A549 (cell line): ENCODE measurements around the gene FHL2. TPM values are rescaled to one million over a fixed set of nuclear protein-coding genes. Genes with fewer than 3 reads are reported as not detected.

Experiments used
- ATAC-seq, 2 experiments: fragments of 200-7000 bp in 1 of 2; fragments of >200 bp in 1 of 2; cut with Nextera tagmentation in 1 of 2; cut with Tn5 transposase in 1 of 2; 3 replicates each; pipeline versions ENCODE4 v1.8.0 to v1.9.1; 2018 to 2020; ENCODE audit warnings: mild to moderate bottlenecking in 1 of 2, moderate library complexity in 1 of 2
- CTCF ChIA-PET: fragments of 300-600 bp; sonication (Branson Sonifier 250); formaldehyde crosslinking; extraction: SDS; loops from one replicate; lab custom pipeline; 2021; ENCODE audit warnings: antibody characterized with exemption, inconsistent platforms; lab: Yijun Ruan, JAX
- POLR2A ChIA-PET: fragments of 350-600 bp; formaldehyde crosslinking; extraction: SDS; loops from one replicate; lab custom pipeline; 2021; ENCODE audit warnings: antibody characterized with exemption, inconsistent platforms; lab: Yijun Ruan, JAX
- DNase-seq, 2 experiments: peaks; one replicate each; pipeline versions ENCODE4 v3.0.0 to v3.0.0-alpha.2; 2011 to 2016; ENCODE audit warnings: low read depth in 1 of 2, low spot score in 1 of 2
- FAIRE-seq: peaks from 2 replicates; lab custom pipeline; 2011; peaks lifted over from hg19 to GRCh38; lab: Jason Lieb, UNC
- H3K27ac ChIP-seq, 2 experiments: fragments of >200 bp; sonication (Bioruptor Twin); formaldehyde crosslinking; 3 replicates each; pipeline ENCODE4 v1.5.1; 2016 to 2017
- H3K4me1 ChIP-seq: fragments of >200 bp; sonication (Bioruptor Twin); formaldehyde crosslinking; 3 replicates; pipeline ENCODE4 v1.6.1; 2016
- H3K4me2 ChIP-seq: fragments of >200 bp; sonication (Bioruptor Twin); formaldehyde crosslinking; 3 replicates; pipeline ENCODE4 v1.6.1; 2016
- H3K4me3 ChIP-seq: fragments of >200 bp; sonication (Bioruptor Twin); formaldehyde crosslinking; 3 replicates; pipeline ENCODE4 v1.5.1; 2016
- H3K9me3 ChIP-seq: fragments of >200 bp; sonication (Bioruptor Twin); formaldehyde crosslinking; 3 replicates; pipeline ENCODE4 v1.6.1; 2016
- BHLHE40 ChIP-seq: IDR thresholded peaks from 2 replicates; pipeline ENCODE4 v1.6.1; 2012; ENCODE audit warnings: low read depth, low read length, inconsistent platforms
- CBX8 ChIP-seq: fragments of 200-600 bp; sonication (generic); IDR thresholded peaks from 2 replicates; pipeline ENCODE4 v1.6.1; 2016
- CEBPB ChIP-seq, 2 experiments: fragments of >200 bp in 1 of 2; sonication (Bioruptor Twin) in 1 of 2; formaldehyde crosslinking in 1 of 2; IDR thresholded peaks; 2 replicates each; pipeline ENCODE4 v1.6.1; 2012 to 2016
- CHD4 ChIP-seq: fragments of 200-600 bp; sonication (generic); IDR thresholded peaks from 2 replicates; pipeline ENCODE4 v1.6.1; 2016; ENCODE audit warnings: antibody characterized with exemption, mild to moderate bottlenecking, borderline replicate concordance
- EP300 ChIP-seq, 2 experiments: fragments of >200 bp; sonication (Bioruptor Twin); formaldehyde crosslinking; IDR thresholded peaks; 2 replicates in 1 of 2; 3 replicates in 1 of 2; pipeline ENCODE4 v1.6.1; 2016 to 2017
- ESRRA ChIP-seq: fragments of 150-350 bp; IDR thresholded peaks from 2 replicates; pipeline ENCODE4 v1.6.1; 2014; ENCODE audit warnings: mild to moderate bottlenecking, low read length, borderline replicate concordance
- FOSL2 ChIP-seq, 2 experiments: fragments of 450-650 bp in 1 of 2; fragments of >200 bp in 1 of 2; sonication (Bioruptor Twin) in 1 of 2; formaldehyde crosslinking; IDR thresholded peaks; 2 replicates each; pipeline versions ENCODE4 v1.5.0 to v1.6.1; 2016 to 2020; ENCODE audit warnings: mild to moderate bottlenecking in 1 of 2, moderate library complexity in 1 of 2
- FOXS1 ChIP-seq: fragments of 250-450 bp; sonication (Bioruptor Pico); IDR thresholded peaks from 2 replicates; pipeline ENCODE4 v1.5.0; 2020; ENCODE audit warnings: mild to moderate bottlenecking, moderate library complexity
- GATA3 ChIP-seq: IDR thresholded peaks from 2 replicates; pipeline ENCODE4 v1.6.1; 2012; ENCODE audit warnings: borderline replicate concordance
- HOXA7 ChIP-seq: fragments of 250-450 bp; sonication (Bioruptor Pico); IDR thresholded peaks from 2 replicates; pipeline ENCODE4 v1.5.0; 2020; ENCODE audit warnings: mild to moderate bottlenecking, moderate library complexity
- HOXB13 ChIP-seq: fragments of 250-450 bp; sonication (Bioruptor Pico); IDR thresholded peaks from 2 replicates; pipeline ENCODE4 v1.5.0; 2020; ENCODE audit warnings: low read depth, mild to moderate bottlenecking, moderate library complexity
- HOXB5 ChIP-seq: fragments of 250-450 bp; sonication (Bioruptor Pico); IDR thresholded peaks from 2 replicates; pipeline ENCODE4 v1.5.0; 2020; ENCODE audit warnings: mild to moderate bottlenecking, moderate library complexity
- MAZ ChIP-seq: fragments of 150-350 bp; IDR thresholded peaks from 2 replicates; pipeline ENCODE4 v1.6.1; 2014; ENCODE audit warnings: antibody characterized with exemption, low read depth, low read length, borderline replicate concordance
- MYC ChIP-seq: IDR thresholded peaks from 2 replicates; pipeline ENCODE4 v1.6.1; 2012; ENCODE audit warnings: mild to moderate bottlenecking, inconsistent platforms, low read length, improper control_type of control experiment, borderline replicate concordance
- NPAS2 ChIP-seq: fragments of 250-450 bp; sonication (Bioruptor Pico); IDR thresholded peaks from 2 replicates; pipeline ENCODE4 v1.8.0; 2022; ENCODE audit warnings: mild to moderate bottlenecking, moderate library complexity, borderline replicate concordance
- NR3C1 ChIP-seq: fragments of >200 bp; sonication (Bioruptor Twin); formaldehyde crosslinking; IDR thresholded peaks from 3 replicates; pipeline ENCODE4 v1.6.1; 2017
- PHF8 ChIP-seq: fragments of 200-600 bp; sonication (generic); IDR thresholded peaks from 2 replicates; pipeline ENCODE4 v1.6.1; 2016; ENCODE audit warnings: low read depth, mild to moderate bottlenecking, antibody characterized with exemption, moderate library complexity, borderline replicate concordance
- POLR2AphosphoS2 ChIP-seq: conservative IDR thresholded peaks from 2 replicates; pipeline ENCODE4 v1.6.1; 2012; ENCODE audit warnings: low read length, improper control_type of control experiment, inconsistent platforms
- RARB ChIP-seq: fragments of 250-450 bp; sonication (Bioruptor Pico); IDR thresholded peaks from 2 replicates; pipeline ENCODE4 v1.8.0; 2021; ENCODE audit warnings: mild to moderate bottlenecking, moderate library complexity
- RCOR1 ChIP-seq: fragments of 150-350 bp; IDR thresholded peaks from 2 replicates; pipeline ENCODE4 v1.6.1; 2014; ENCODE audit warnings: antibody characterized with exemption, low read length, low read depth
- RFX5 ChIP-seq: fragments of 450-650 bp; IDR thresholded peaks from 2 replicates; pipeline ENCODE4 v1.7.1; 2014; ENCODE audit warnings: antibody characterized with exemption, mild to moderate bottlenecking, moderate library complexity
- SREBF2 ChIP-seq: fragments of 450-650 bp; IDR thresholded peaks from 2 replicates; pipeline ENCODE4 v1.6.1; 2014; ENCODE audit warnings: mild to moderate bottlenecking, moderate library complexity
- WGBS: methylation state at CpG from one replicate; pipeline ENCODE4 v1.1.6; 2017; ENCODE audit errors: missing lambda C conversion rate; 5-methylcytosine and 5-hydroxymethylcytosine counted together
- polyA plus RNA-seq, 4 experiments: library from polyadenylated mRNA; depleted of rRNA in 3 of 4; stranded (reverse); fragments of >200 nt; fragmentation: RNase III in 1 of 4; extraction: RNeasy Plus Mini Kit Qiagen cat#74134 plus additional on column Dnase treatment in 1 of 4; gene quantifications; 2 replicates in 3 of 4; 3 replicates in 1 of 4; pipeline ENCODE4 v1.2.3, GENCODE V29; 2011 to 2017
- TF ChIP-seq, protein P1 (sequence below): fragments of 200-600 bp; sonication (generic); IDR thresholded peaks from 2 replicates; pipeline ENCODE4 v1.6.1; 2016; ENCODE audit warnings: antibody characterized with exemption, mild to moderate bottlenecking, moderate library complexity
- TF ChIP-seq, protein P2 (sequence below): fragments of 150-350 bp; IDR thresholded peaks from 2 replicates; pipeline ENCODE4 v1.6.1; 2014; ENCODE audit warnings: low read depth, mild to moderate bottlenecking, low read length
- TF ChIP-seq, protein P3 (sequence below): IDR thresholded peaks from 2 replicates; pipeline ENCODE4 v1.6.1; 2012

FHL2 gene
- polyA plus RNA-seq, 2 of the 4 experiments (the other 2 are of a cell fraction), result 57.9 to 85.9 TPM

DNA sequence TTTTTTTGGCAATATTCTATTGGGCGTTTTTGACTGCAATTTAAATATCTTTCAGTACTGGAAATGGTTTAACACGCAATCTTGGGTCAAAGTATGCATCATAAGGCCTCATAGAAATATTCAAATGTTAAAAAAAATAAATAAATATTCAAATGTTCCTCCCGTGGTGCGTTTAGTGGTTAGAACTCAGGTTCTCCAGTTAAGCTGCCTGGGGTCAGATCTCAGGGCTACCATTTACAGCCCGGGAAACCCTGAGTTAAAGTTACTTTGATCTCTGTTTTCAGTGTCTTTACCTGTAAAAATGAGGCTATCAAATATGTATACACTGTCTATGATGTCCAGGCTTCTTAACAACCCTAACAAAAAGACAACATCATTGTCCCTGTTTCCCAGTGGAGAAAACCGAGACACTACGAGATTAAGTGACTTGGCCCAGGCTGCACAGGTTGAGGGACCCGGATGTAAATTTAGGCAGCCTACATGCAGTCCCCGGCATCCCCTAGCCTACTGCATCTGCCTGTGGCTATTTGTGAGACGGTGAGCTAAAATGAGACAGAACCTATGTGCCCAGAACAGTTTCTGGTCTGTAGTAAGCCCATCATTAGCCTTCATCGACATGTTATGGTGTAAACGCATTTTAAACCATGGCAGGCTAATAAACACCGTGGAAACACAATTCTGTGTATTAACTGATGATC lies 1.7 kb downstream of the FHL2 start:
- ChIA-PET POLR2A (no interaction called here), CTCF (interaction anchor here (1.2 to 3.1 kb wide), 5 partner anchors 17 to 150 kb away, joined by 4 to 12 read pairs (median 4); no protein-coding TSS in a partner anchor)
- Histone ChIP-seq H3K9me3 (0 out of 3 replicates have a peak, but pooled peaks cover 2% of the 10 kb centered on the region), H3K4me3 (peak overlapping the region; percentile 81), H3K4me1 (peaks cover 31% of the 10 kb centered on the region), H3K4me2 (peak overlapping the region; percentile 96), H3K27ac (peak overlapping the region; percentile 91 to 99)
- FAIRE-seq (no peak), DNase-seq (peak; percentile 40 to 59), ATAC-seq (peak in 1 of 2 experiments; percentile 32; a peak in 3 of 6 replicates)
- TF ChIP-seq HOXB13 (CRISPR knock-in tag) (no peak), SREBF2 (no peak), FOXS1 (CRISPR knock-in tag) (no peak), RARB (CRISPR knock-in tag) (no peak), NPAS2 (CRISPR knock-in tag) (no peak), MAZ (no peak), EP300 (IDR thresholded peaks at IDR 0.05) (no peak), ESRRA (no peak), POLR2AphosphoS2 (no peak), CBX8 (no peak)
- TF ChIP-seq, protein P1, sequence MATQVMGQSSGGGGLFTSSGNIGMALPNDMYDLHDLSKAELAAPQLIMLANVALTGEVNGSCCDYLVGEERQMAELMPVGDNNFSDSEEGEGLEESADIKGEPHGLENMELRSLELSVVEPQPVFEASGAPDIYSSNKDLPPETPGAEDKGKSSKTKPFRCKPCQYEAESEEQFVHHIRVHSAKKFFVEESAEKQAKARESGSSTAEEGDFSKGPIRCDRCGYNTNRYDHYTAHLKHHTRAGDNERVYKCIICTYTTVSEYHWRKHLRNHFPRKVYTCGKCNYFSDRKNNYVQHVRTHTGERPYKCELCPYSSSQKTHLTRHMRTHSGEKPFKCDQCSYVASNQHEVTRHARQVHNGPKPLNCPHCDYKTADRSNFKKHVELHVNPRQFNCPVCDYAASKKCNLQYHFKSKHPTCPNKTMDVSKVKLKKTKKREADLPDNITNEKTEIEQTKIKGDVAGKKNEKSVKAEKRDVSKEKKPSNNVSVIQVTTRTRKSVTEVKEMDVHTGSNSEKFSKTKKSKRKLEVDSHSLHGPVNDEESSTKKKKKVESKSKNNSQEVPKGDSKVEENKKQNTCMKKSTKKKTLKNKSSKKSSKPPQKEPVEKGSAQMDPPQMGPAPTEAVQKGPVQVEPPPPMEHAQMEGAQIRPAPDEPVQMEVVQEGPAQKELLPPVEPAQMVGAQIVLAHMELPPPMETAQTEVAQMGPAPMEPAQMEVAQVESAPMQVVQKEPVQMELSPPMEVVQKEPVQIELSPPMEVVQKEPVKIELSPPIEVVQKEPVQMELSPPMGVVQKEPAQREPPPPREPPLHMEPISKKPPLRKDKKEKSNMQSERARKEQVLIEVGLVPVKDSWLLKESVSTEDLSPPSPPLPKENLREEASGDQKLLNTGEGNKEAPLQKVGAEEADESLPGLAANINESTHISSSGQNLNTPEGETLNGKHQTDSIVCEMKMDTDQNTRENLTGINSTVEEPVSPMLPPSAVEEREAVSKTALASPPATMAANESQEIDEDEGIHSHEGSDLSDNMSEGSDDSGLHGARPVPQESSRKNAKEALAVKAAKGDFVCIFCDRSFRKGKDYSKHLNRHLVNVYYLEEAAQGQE, result no peak
- TF ChIP-seq, protein P2, sequence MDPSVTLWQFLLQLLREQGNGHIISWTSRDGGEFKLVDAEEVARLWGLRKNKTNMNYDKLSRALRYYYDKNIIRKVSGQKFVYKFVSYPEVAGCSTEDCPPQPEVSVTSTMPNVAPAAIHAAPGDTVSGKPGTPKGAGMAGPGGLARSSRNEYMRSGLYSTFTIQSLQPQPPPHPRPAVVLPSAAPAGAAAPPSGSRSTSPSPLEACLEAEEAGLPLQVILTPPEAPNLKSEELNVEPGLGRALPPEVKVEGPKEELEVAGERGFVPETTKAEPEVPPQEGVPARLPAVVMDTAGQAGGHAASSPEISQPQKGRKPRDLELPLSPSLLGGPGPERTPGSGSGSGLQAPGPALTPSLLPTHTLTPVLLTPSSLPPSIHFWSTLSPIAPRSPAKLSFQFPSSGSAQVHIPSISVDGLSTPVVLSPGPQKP, result no peak
- WGBS, result 4% methylated on average over 13 of the region's 13 CpGs

DNA sequence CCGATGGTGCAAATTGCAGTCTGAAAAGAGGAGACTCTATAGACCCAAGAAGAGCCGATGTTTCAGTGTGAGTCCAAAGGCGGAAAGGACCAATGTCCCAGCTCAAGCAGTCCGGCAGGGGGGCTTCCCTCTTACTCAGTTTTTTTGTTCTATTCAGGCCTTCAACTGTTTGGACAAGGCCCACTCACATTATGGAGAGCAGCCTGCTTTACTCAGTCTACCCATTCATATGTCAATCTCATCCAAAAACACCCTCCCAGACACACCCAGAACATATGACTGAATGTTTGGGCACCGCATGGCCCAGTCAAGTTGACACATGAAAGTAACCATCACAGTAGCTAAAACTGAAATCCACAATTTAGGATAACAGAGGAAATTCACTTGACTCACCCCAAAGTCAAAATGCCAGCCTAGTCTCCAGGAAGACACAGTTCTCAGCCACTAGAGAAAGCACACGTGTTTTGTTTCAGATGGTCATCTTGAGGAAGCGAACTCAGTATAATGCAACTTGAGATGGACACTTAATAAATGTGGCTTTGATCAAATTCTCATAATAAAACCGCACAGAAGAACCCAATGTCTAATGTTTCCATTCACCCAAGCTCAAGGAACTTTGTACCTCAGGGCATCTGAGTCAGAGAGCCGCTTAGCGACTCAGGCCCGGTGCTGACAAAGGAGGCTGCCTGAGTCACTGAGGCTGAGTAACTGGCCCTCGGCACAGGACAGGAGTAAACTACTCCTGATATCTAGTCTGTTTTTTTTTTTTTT lies 2.4 kb downstream of the FHL2 start:
- Histone ChIP-seq H3K4me2 (peak overlapping the region; percentile 96), H3K4me3 (peak overlapping the region; percentile 81; the same call in 2 of the 3 replicates), H3K4me1 (peaks cover 38% of the 10 kb centered on the region), H3K27ac (peak overlapping the region; percentile 91 to 99), H3K9me3 (0 out of 3 replicates have a peak, but pooled peaks cover 2% of the 10 kb centered on the region)
- ATAC-seq (peak; percentile 86 to 90), DNase-seq (peak; percentile 85 to 89), FAIRE-seq (no peak)
- ChIA-PET POLR2A (interaction anchor here (1.2 kb wide), 1 partner anchor 21 kb away, joined by 3 read pairs; no protein-coding TSS in a partner anchor), CTCF (interaction anchor here (1.4 to 1.9 kb wide), 3 partner anchors 16 to 125 kb away, joined by 4 read pairs; no protein-coding TSS in a partner anchor)
- WGBS, result 41% methylated on average over 12 of the region's 12 CpGs
- TF ChIP-seq FOSL2 (IDR thresholded peaks at IDR 0.05) (peak; percentile 67), FOSL2 (CRISPR knock-in tag; IDR thresholded peaks at IDR 0.05) (peak; percentile 88), CEBPB (IDR thresholded peaks at IDR 0.05) (no peak), BHLHE40 (no peak), POLR2AphosphoS2 (no peak), CHD4 (no peak), RFX5 (no peak), RCOR1 (no peak), MYC (no peak), HOXA7 (CRISPR knock-in tag) (no peak), NPAS2 (CRISPR knock-in tag) (no peak), RARB (CRISPR knock-in tag) (no peak), HOXB5 (no peak), PHF8 (no peak), GATA3 (peak; percentile 46; the same call in 1 of the 2 replicates), NR3C1 (no peak)
- TF ChIP-seq, protein P2, result no peak
- TF ChIP-seq, protein P3, sequence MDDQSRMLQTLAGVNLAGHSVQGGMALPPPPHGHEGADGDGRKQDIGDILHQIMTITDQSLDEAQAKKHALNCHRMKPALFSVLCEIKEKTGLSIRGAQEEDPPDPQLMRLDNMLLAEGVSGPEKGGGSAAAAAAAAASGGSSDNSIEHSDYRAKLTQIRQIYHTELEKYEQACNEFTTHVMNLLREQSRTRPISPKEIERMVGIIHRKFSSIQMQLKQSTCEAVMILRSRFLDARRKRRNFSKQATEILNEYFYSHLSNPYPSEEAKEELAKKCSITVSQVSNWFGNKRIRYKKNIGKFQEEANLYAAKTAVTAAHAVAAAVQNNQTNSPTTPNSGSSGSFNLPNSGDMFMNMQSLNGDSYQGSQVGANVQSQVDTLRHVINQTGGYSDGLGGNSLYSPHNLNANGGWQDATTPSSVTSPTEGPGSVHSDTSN, result no peak
